ENCODE results near the gene AQP5. TPM values are rescaled to one million over a fixed set of nuclear protein-coding genes. Genes with fewer than 3 reads are reported as not detected.
"Not testable (repeated sequence)": the region's sequence is repeated elsewhere in the genome, so short reads cannot be mapped to it uniquely, and the experiment has no call there.

The AQP5 gene
- polyA plus RNA-seq, 4 donors, result 2.0 to 6.8 (median 3.4) TPM

DNA sequence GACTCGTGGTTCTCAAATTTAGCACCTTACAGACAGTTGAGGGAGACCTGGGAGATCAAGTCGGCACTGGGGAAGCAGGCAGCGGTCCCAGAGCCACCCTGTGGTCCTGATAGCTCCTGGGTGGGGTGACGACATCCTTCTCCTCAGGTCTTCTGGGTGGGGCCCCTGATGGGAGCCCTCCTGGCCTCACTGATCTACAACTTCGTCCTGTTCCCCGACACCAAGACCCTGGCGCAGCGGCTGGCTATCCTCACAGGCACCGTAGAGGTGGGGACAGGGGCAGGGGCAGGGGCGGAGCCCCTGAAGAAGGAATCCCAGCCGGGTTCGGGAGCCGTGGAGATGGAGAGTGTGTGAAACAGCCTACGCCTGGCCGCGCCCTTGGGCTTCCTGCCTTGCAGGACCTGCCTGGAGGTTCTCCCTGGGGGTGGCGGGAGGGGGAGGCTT lies 13.7 kb downstream of the AQP5 start:
- DNase-seq (ENCODE audit: low read depth in 4 of 4, low spot score in 3 of 4), result no peak

DNA sequence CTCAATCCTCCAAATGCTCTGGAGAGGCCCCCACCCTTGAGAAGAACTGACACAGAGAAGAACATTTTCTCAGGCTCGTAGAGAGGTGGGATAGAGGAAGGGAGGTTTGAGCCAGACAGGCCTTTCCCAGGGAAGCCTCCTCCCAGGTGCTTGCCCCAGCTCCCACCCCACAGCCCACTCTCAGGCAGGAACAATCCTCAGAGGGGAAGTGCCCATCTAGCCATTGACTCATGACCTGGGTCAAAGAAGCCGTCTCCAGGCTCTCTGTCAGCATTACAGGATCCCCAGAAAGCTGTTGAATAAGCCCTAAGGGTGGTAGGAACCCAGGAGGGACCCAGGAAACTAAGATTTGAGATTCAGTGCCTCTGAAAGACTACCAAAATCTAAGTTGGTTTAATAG lies 14.9 kb downstream of the AQP5 start:
- DNase-seq (ENCODE audit: low read depth in 4 of 4, low spot score in 3 of 4), result no peak

DNA sequence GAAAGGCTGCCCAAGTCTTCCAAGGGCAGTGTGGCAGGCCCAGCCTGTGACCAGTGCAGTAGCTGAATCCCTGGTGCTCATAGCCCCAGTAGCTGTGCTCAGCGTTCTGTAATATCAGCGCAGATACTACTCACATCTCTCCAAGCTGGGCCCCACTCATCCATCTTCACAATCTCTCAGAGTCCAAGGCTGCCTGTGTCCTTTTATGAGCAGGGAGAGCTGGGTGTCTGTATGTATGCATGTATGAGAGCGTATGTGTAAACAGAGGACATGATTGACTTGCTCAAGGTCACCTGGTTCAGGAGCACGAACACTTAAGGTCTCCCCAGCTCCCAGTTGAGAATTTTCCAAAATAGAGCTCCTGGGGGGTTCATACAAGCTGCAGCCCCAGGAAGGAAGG lies 16.5 kb downstream of the AQP5 start:
- DNase-seq (ENCODE audit: low read depth in 4 of 4, low spot score in 3 of 4), result no peak

DNA sequence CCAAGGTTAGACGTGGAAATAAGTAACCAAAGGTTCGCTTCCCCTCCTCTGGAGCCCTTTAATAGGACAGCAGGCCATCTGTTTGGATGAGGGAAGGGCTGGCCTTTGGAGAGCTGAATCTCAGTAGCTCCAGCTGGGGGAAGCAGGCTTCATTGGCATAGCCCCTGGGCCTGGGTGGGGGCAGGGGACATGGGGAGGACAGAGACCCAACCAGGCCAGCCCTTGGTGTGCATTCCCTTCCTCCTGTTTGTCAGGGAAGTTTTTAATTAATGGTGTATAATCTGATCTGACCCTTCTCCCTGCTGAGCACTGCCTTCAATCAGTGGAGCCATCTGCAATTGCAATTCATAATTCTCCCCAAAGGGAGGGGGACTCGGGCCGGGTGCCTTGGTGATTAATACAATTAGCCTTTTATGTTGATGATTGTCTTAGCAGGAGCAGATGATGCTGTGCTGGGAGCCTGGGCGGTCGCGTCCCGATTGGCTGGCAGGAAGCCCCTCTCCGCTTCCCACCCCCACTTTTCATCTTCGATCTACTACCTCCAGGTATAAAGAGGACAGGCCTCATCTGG lies 17.4 kb downstream of the AQP5 start:
- DNase-seq (ENCODE audit: low read depth in 4 of 4, low spot score in 3 of 4), result no peak

DNA sequence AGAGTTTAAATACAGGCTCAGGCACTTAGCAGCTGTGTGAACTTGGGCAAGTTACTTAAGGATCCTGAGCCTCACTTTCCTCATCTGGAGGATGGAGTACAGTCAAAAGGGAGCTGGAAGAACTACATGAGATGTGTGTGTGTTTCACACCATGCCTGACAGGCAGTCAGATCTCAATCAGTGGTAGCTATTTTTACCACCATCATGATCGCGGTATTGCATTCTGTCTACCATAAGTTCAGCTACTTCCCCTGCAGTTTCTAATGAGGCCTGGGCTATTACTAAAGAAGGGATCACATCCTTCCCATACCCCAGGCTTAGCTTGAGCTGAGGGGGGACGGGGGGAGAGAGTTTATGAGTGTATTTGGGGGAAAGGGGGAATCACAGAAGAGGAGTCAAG lies 18.1 kb downstream of the AQP5 start:
- no peak for DNase-seq (ENCODE audit: low read depth in 4 of 4, low spot score in 3 of 4)

DNA sequence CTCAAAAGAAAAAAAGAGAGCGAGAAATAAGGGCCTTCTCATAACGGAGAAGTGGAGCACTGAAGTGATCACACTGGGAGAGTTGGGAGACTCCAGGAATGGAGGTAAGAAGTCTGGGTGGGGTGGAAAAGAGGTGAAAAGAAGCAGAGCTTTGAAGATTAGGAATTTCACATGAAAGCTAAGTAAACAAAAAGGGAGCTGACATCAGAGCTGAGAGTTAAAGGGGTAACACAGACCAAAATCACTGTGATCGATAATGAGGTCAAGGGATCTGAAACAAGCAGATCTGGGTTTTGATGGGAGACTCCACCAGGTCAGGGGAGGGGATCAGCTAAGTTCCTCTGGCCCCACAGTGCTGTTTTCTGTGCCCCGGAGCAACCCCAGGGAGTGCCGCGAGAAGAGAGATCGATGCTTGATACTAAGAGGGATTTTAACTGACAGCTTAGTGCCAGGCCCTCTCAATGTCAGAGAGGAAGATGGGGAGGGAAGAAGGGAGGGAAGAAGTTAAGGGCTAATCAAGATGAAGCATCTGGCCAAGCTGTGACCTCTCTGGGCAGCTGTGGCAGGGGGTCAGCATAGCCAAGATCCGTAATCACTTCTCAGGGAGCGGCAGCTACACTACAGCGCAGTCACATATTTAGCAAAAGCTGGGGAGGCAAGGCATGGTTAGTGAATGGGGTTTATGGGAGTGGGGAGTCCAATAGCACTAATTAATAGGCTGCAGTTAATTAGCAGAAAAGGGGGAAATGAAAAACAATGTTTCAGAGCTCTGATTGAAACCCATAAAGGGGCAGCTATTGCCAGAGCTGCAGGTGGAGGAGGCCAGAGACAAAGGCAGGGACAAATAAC lies 19.1 kb downstream of the AQP5 start:
- no peak for DNase-seq (ENCODE audit: low read depth in 4 of 4, low spot score in 3 of 4)

DNA sequence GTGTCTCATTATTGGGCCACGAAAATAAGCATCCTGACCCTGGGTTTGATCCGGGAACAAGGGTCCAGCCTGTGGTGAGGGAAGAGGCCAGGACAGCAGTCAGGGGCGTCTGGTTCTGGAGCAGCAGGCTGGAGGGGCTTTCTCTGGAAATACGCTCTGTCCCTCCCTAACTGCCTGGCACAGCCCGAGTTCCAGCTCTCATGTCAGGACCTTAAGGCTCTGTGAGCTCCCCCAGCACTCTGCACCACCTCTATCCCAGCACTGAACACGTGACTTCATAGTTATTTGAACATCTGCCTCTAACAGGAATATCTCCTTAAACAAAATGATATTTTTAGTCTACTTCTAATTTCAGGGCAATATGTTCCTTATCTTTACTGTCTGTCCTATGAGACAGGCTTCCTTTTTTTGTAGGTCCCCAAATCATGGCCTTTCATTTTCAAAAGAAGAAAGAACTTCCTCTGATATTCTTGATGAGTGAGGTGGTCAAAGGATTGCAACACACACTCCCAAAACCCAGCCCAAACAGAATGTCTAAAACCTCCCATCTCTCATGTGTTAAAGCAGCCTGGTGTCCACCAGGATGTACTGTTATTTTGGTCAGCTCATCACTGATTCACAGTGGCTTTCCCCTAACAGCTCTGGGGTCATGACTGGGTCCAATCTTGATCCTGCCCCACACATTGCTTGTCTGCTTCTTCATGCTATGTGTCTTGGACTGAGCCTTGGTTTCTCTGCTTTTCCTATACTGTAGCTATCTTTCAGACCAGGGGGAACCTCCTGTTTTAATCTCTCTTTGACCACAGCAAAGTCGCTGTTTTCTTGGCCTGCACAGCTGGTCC lies 20.8 kb downstream of the AQP5 start:
- DNase-seq (ENCODE audit: low read depth in 4 of 4, low spot score in 3 of 4), result no peak

DNA sequence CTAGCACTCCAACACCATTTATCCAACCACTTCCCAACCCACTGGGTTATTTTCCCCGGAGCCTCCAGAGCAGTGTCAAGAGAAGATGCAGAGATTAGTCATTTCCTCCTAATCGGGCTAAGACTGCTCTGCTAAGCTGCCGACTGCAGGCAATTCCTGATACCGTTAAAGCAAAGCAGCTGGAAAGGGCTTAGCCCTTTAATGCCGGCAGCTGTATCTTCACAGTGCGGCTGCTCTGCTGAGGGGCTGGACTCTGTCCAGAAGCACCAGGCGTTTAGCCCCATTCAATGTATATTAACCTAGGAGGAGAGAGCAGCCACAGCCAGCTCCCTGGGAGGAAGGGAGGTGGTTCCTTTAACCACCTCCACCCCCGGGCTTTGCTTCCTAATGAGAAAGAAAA lies 22.2 kb downstream of the AQP5 start:
- peak in 2 of 4 donors; percentile 65 for DNase-seq (ENCODE audit: low read depth in 4 of 4, low spot score in 3 of 4)

DNA sequence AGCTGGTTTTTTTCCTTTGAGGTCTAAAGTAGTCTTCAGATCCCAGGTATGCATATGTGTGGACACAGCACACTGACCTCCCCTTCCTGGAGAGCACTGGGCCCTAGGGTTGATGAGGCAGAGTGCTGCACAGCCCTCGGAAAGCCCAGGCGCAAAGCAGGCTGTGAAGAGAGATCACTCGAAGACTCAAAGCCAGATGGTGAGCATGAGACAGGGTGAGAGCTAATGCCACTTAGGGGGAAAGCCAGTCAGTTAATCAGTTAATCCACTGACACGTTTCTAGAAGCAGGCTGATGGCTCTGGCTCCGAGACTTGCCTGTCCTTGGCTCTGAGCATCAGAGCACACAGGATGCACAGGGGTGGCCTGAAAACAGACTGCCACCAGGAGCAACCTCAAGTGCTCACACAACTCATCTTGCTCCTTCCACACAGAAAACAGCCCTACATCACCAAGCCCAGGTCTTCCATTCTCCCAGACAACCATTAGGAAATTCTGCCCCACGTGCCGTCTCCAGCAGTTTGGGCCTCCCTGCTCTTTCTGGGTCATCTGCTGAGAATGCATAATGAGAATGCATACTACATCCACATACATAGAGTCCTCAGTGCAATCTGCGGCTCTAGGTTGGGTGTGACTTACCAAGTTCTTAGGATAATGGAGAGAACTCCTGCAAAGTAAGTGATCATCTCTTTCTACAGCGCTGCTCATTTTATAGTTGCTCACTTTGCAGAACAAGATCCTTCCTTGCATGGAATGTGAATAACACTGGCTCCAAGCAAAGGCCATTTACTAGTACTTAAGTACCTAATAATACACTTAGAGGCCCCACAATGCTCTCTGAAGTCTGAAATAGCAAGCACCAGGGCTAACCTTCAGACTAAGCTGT lies 23.0 kb downstream of the AQP5 start:
- DNase-seq (ENCODE audit: low read depth in 4 of 4, low spot score in 3 of 4), result no peak

DNA sequence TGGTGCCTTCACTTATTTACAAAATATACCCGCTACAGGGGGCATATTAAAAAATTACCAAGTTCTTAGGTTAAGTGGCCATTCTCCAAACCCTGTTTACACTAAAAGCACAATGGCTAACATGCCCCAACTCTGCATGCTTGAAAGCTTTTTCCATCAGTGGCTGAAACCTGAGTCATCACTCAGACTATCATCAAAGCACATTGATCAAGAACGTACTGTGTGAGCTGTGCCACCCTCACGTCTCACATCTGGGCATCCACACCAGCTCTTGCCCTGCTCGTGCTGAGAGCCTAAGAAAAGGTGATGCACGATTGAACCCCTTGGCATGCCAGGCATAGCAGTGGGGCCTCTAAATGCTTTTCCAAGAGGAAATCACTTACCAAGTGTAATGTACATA lies 24.3 kb downstream of the AQP5 start:
- no peak for DNase-seq (ENCODE audit: low read depth in 4 of 4, low spot score in 3 of 4)

DNA sequence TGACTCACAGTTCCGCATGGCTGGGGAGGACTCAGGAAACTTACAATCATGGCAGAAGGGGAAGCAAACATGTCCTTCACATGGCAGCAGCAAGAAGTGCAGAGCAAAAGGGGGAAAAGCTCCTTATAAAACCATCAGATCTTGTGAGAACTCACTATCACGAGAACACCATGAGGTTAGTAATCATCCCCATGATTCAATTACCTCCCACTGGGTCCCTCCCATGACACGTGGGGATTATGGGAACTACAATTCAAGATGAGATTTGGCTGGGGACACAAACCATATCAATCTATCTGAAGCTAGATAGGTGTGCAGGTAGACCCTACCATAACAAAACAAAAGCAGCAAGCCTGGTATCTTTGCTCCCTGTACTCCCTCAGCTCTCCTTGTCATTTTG lies 24.8 kb downstream of the AQP5 start:
- DNase-seq (ENCODE audit: low read depth in 4 of 4, low spot score in 3 of 4), result not testable (repeated sequence)

DNA sequence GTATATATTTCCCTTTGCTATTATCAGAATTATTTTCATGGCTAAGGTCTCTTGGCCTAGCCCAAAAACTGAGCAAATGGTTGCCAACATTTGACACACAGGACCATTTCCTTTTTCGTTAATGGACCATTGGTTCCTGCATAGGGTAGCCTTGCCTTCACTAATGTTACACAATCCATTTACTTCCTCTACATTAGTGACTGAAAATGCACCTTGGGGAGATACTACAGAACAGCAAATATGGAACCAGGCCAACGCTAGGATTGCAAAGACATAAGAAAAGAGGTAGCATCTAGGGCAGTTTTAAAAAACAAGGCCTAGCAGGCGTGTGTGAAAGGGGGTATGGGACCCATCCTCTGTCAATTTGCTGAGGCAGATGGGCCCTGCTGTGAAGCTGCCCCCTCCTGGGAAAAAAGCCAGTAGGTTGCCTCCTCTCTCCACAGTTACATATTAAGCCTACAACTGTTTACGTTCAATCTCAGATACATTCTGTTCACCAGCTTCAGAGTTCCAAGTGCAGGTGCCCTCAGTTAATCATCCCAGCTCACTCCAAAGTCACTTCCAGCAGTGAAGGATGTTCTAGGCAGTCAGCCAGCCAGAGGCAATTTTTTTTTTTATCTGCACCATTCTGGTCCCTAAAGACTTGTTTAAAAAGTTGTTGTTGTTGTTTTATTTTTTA lies 26.1 kb downstream of the AQP5 start:
- no peak for DNase-seq (ENCODE audit: low read depth in 4 of 4, low spot score in 3 of 4)

DNA sequence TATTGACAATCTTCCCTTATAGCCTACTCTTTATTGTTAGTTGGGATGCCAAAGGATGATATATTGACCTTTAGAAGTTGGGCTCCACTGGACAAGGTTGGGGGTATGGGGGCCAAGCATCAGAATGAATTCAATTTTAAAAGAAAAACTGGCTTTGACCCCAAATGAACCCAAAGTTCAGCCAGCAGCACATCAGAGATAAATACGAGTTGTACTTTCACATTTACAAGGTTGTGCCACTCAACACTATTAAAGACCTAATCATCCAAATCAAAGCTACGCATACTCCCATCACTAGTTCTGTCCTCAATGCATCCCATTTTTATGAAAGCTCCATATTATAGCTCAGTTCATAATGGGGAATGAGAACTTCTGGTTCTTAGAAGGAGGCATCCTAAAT lies 27.7 kb downstream of the AQP5 start:
- DNase-seq (ENCODE audit: low read depth in 4 of 4, low spot score in 3 of 4), result not testable (repeated sequence)

DNA sequence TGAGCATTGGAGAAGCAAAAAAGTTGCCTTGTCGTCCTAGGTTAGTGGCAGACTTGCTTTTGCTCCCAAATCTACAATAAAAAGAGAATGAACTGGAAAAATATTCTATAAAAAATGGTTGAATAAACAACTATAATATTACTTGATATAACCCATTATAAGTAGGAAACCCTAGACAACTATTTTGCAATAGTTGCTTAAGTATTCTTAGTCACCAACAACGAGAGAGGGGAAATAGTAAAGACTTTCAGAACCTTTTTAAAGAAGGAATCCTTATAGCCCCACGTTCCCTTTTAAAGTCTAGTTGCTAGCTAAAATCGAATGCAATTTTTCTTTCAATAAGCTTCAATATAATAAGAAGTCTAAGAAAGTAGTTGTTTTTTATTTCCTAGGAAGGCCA lies 28.6 kb downstream of the AQP5 start:
- DNase-seq (ENCODE audit: low read depth in 4 of 4, low spot score in 3 of 4), result no peak

DNA sequence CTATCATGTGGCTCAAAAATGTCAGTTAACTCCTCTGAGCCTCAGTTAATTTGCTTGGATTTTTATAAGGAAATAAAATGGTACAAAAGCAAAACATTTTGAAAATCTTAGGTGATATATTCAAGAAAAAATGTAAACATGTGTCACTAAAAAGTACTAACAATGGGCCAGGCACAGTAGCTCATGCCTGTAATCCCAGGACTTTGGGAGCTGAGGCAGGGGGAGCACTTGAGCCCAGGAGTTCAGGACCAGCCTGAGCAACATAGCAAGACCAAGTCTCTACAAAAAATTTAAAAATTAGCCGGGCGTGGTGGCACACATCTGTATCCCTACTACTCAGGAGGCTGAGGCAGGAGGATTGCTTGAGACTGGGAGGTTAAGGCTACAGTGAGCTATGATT lies 36.8 kb downstream of the AQP5 start:
- DNase-seq (ENCODE audit: low read depth in 4 of 4, low spot score in 3 of 4), result no peak

DNA sequence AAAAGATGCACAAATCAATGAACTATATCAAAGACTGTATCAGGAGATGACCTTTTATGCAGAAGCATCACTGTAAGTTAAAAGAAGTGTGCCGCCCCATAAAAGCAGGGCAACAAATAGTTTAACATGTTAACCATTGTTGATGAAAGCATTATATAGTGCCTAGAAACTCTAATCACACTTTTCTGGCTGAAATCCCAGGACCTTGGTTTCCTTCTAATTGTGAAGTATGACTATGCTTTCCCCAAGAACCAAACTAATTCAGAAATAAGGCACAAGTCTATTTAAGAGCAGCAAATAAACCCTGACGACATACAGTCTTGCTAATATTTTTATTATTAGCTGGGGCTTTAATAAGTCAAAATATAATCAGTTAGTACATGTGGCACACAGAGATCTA lies 41.9 kb downstream of the AQP5 start:
- DNase-seq (ENCODE audit: low read depth in 4 of 4, low spot score in 3 of 4), result no peak

DNA sequence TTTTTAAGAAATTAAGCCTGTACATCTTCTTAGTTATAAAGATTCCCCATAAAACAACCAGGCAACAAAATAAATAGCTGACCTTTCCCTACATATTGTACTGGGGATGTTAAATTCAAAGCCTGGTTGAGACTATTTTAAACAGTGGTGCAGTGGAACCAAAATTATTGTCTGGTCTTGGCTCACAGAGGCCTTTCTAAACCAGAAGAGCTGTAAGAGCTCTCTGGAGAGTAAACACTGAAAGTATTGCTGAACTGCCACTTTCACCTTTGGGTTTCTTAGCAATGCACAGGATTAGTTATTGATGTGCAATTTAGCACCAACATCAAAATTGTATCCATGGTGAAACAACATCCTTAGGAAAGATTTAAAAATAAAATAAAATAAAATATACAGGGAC lies 43.0 kb downstream of the AQP5 start:
- DNase-seq (ENCODE audit: low read depth in 4 of 4, low spot score in 3 of 4), result no peak

DNA sequence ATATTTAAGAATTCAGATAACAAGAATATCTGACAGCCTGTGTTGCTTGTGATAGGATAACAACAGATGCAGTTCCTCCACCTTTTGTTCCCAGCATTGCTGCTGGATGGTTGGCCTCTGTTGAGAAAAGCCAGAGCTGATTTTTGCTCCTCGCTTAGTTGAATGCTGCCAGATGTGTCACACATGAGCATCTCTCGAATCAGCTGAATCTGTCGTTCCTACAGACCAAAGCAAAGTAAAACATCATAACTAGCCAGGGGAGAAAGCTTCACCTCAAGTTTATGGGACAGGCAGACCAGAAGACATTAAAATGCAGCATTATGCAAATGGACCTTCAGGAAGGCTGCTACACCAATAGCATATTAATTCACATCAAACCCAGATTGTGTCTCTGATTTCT lies 43.5 kb downstream of the AQP5 start:
- no peak for DNase-seq (ENCODE audit: low read depth in 4 of 4, low spot score in 3 of 4)

DNA sequence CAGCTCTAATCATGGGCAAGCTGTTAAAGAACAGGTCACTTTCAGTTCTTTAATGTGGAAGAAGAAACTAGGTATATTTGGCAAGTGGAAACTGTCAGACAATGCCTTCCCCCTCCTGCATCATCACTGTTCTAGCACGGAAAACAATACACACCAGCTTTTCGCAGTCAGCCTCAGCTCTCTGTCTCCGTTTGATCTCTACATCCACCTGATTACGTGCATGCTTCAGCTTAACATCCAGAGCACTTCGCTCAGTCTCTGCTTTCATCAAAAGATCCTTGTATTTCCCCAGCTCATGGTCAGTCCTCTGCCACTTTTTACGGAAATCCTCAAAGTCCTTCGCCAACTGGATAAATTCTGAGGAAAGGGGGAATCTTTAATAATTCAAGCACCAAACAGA lies 44.6 kb downstream of the AQP5 start:
- DNase-seq (ENCODE audit: low read depth in 4 of 4, low spot score in 3 of 4), result no peak

Data from left renal pelvis (tissue), 4 donors.